Measurements from ENCODE around the gene OSTN. TPM values are rescaled to one million over a fixed set of nuclear protein-coding genes. Genes with fewer than 3 reads are reported as not detected.
"Not testable (repeated sequence)": the region's sequence is repeated elsewhere in the genome, so short reads cannot be mapped to it uniquely, and the experiment has no call there.

The OSTN gene
- total RNA-seq, 1 donor from 2014 or later = not detected

- Mint-ChIP-seq H3K4me1 (ENCODE audit: low read depth) (no peaks in the 10 kb centered on the region), H3K9me3 (no peaks in the 10 kb centered on the region), H3K4me3 (no peak overlapping the region), H3K27ac (no peak overlapping the region), H3K27me3 (ENCODE audit: insufficient read depth) (no peaks in the 10 kb centered on the region), H3K36me3 (ENCODE audit: low read depth) (no peaks in the 10 kb centered on the region)
- DNase-seq (ENCODE audit: low spot score) = no peak
- intact Hi-C loops (cut with micrococcal nuclease) = no loop called here
Measured at GRCh38 chr3:191260431-191261303, 61.6 kb downstream of the OSTN start.

GRCh38 chr3:191261304-191261638 lies 62.2 kb downstream of the OSTN start:
- H3K4me1 Mint-ChIP-seq (ENCODE audit: low read depth) = no peaks in the 10 kb centered on the region
- H3K27ac Mint-ChIP-seq = no peak overlapping the region
- no peak overlapping the region for H3K4me3 Mint-ChIP-seq
- no peak for DNase-seq (ENCODE audit: low spot score)
- no peaks in the 10 kb centered on the region for H3K9me3 Mint-ChIP-seq
- H3K27me3 Mint-ChIP-seq (ENCODE audit: insufficient read depth) = no peaks in the 10 kb centered on the region
- no peaks in the 10 kb centered on the region for H3K36me3 Mint-ChIP-seq (ENCODE audit: low read depth)
- intact Hi-C loops (cut with micrococcal nuclease) = no loop called here

- H3K9me3 Mint-ChIP-seq = no peaks in the 10 kb centered on the region
- H3K27me3 Mint-ChIP-seq (ENCODE audit: insufficient read depth) = peaks cover 2% of the 10 kb centered on the region
- intact Hi-C loops (cut with micrococcal nuclease) = no loop called here
- H3K4me3 Mint-ChIP-seq = no peak overlapping the region
- H3K27ac Mint-ChIP-seq = no peak overlapping the region
- no peak for DNase-seq (ENCODE audit: low spot score)
- H3K4me1 Mint-ChIP-seq (ENCODE audit: low read depth) = no peaks in the 10 kb centered on the region
- H3K36me3 Mint-ChIP-seq (ENCODE audit: low read depth) = no peaks in the 10 kb centered on the region
Measured at GRCh38 chr3:191262650-191263049, 63.6 kb downstream of the OSTN start.

- no peak overlapping the region for H3K27ac Mint-ChIP-seq
- H3K4me1 Mint-ChIP-seq (ENCODE audit: low read depth) = no peaks in the 10 kb centered on the region
- H3K36me3 Mint-ChIP-seq (ENCODE audit: low read depth) = no peaks in the 10 kb centered on the region
- peaks cover 2% of the 10 kb centered on the region for H3K27me3 Mint-ChIP-seq (ENCODE audit: insufficient read depth)
- H3K9me3 Mint-ChIP-seq = no peaks in the 10 kb centered on the region
- intact Hi-C loops (cut with micrococcal nuclease) = no loop called here
- no peak overlapping the region for H3K4me3 Mint-ChIP-seq
- no peak for DNase-seq (ENCODE audit: low spot score)
Measured at GRCh38 chr3:191263365-191263764, 64.3 kb downstream of the OSTN start.

GRCh38 chr3:191263850-191264249 lies 64.8 kb downstream of the OSTN start:
- no peak for DNase-seq (ENCODE audit: low spot score)
- Mint-ChIP-seq H3K4me3 (no peak overlapping the region), H3K27ac (no peak overlapping the region), H3K4me1 (ENCODE audit: low read depth) (no peaks in the 10 kb centered on the region), H3K27me3 (ENCODE audit: insufficient read depth) (peaks cover 2% of the 10 kb centered on the region), H3K36me3 (ENCODE audit: low read depth) (no peaks in the 10 kb centered on the region), H3K9me3 (no peaks in the 10 kb centered on the region)
- intact Hi-C loops (cut with micrococcal nuclease) = no loop called here

- intact Hi-C loops (cut with micrococcal nuclease) = no loop called here
- Mint-ChIP-seq H3K27me3 (ENCODE audit: insufficient read depth) (peaks cover 2% of the 10 kb centered on the region), H3K36me3 (ENCODE audit: low read depth) (no peaks in the 10 kb centered on the region), H3K4me1 (ENCODE audit: low read depth) (no peaks in the 10 kb centered on the region), H3K4me3 (no peak overlapping the region), H3K9me3 (no peaks in the 10 kb centered on the region), H3K27ac (no peak overlapping the region)
- no peak for DNase-seq (ENCODE audit: low spot score)
Measured at GRCh38 chr3:191268737-191269136, 69.7 kb downstream of the OSTN start.

GRCh38 chr3:191269289-191270085 lies 70.4 kb downstream of the OSTN start:
- Mint-ChIP-seq H3K9me3 (no peaks in the 10 kb centered on the region), H3K4me1 (ENCODE audit: low read depth) (no peaks in the 10 kb centered on the region), H3K4me3 (no peak overlapping the region), H3K27ac (no peak overlapping the region), H3K36me3 (ENCODE audit: low read depth) (no peaks in the 10 kb centered on the region), H3K27me3 (ENCODE audit: insufficient read depth) (peaks cover 2% of the 10 kb centered on the region)
- DNase-seq (ENCODE audit: low spot score) = no peak
- intact Hi-C loops (cut with micrococcal nuclease) = no loop called here

GRCh38 chr3:191275244-191275643 lies 76.2 kb downstream of the OSTN start:
- H3K27ac Mint-ChIP-seq; H3K4me3 Mint-ChIP-seq; H3K36me3 Mint-ChIP-seq (ENCODE audit: low read depth); intact Hi-C loops (cut with micrococcal nuclease); H3K27me3 Mint-ChIP-seq (ENCODE audit: insufficient read depth); H3K4me1 Mint-ChIP-seq (ENCODE audit: low read depth); H3K9me3 Mint-ChIP-seq; DNase-seq (ENCODE audit: low spot score): not testable (repeated sequence)

- intact Hi-C loops (cut with micrococcal nuclease) = no loop called here
- Mint-ChIP-seq H3K27me3 (ENCODE audit: insufficient read depth) (peaks cover 2% of the 10 kb centered on the region), H3K27ac (no peak overlapping the region), H3K36me3 (ENCODE audit: low read depth) (no peaks in the 10 kb centered on the region), H3K4me3 (no peak overlapping the region), H3K4me1 (ENCODE audit: low read depth) (no peaks in the 10 kb centered on the region), H3K9me3 (no peaks in the 10 kb centered on the region)
- no peak for DNase-seq (ENCODE audit: low spot score)
Measured at GRCh38 chr3:191275751-191276150, 76.7 kb downstream of the OSTN start.

GRCh38 chr3:191280111-191280510 lies 81.1 kb downstream of the OSTN start:
- Mint-ChIP-seq H3K27ac (no peak overlapping the region), H3K4me3 (no peak overlapping the region), H3K9me3 (no peaks in the 10 kb centered on the region), H3K4me1 (ENCODE audit: low read depth) (no peaks in the 10 kb centered on the region), H3K36me3 (ENCODE audit: low read depth) (no peaks in the 10 kb centered on the region), H3K27me3 (ENCODE audit: insufficient read depth) (peaks cover 5% of the 10 kb centered on the region)
- no peak for DNase-seq (ENCODE audit: low spot score)
- intact Hi-C loops (cut with micrococcal nuclease) = no loop called here

GRCh38 chr3:191280882-191281281 lies 81.8 kb downstream of the OSTN start:
- H3K27ac Mint-ChIP-seq = no peak overlapping the region
- peaks cover 3% of the 10 kb centered on the region for H3K27me3 Mint-ChIP-seq (ENCODE audit: insufficient read depth)
- H3K9me3 Mint-ChIP-seq = no peaks in the 10 kb centered on the region
- no peaks in the 10 kb centered on the region for H3K4me1 Mint-ChIP-seq (ENCODE audit: low read depth)
- H3K4me3 Mint-ChIP-seq = no peak overlapping the region
- no peaks in the 10 kb centered on the region for H3K36me3 Mint-ChIP-seq (ENCODE audit: low read depth)
- DNase-seq (ENCODE audit: low spot score) = no peak
- intact Hi-C loops (cut with micrococcal nuclease) = no loop called here

GRCh38 chr3:191282251-191283185 lies 83.5 kb downstream of the OSTN start:
- H3K27ac Mint-ChIP-seq = no peak overlapping the region
- no peak for DNase-seq (ENCODE audit: low spot score)
- H3K4me3 Mint-ChIP-seq = no peak overlapping the region
- no peaks in the 10 kb centered on the region for H3K36me3 Mint-ChIP-seq (ENCODE audit: low read depth)
- intact Hi-C loops (cut with micrococcal nuclease) = no loop called here
- no peaks in the 10 kb centered on the region for H3K4me1 Mint-ChIP-seq (ENCODE audit: low read depth)
- peaks cover 3% of the 10 kb centered on the region for H3K27me3 Mint-ChIP-seq (ENCODE audit: insufficient read depth)
- no peaks in the 10 kb centered on the region for H3K9me3 Mint-ChIP-seq

Data from activated T-helper 1 cell treated with anti-CD3 and anti-CD28 coated beads, Interleukin-12 subunit alpha, Interleukin-12 subunit beta, Interleukin-2, Interleukin-4 antibody, amounts not matched to agents 30 ng/mL and 10 ng/mL and 1 ng/mL, durations not matched to agents 14 hours and 24 hours and 36 hours (primary cell).